ENCODE measurements around the gene RARS2.

DNA sequence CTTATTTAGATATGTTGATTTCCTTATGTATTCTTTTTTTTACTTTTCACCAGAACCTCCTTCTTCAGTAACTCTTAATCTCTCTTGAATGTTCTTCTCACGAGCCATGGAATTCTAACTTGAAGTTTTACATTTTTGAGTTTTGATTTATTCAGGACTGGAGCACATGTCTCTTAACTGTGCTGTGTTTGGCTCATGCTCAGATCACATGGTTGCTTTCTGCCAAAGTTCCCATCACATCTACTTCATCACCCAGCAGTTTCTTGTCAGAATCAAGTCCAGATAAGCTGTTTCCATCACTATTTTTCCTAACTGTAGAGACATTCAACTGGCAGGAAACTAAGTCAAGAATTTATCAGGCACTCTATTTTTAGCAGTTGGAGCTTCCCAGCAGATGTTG is 85.3 kb downstream of the RARS2 start:
- TF ChIP-seq POLR2AphosphoS5 (IDR thresholded peaks at IDR 0.05; ENCODE audit: low read depth, low read length) = no peak
- no peak for TF ChIP-seq POLR2A (IDR thresholded peaks at IDR 0.05; ENCODE audit: low read depth, low read length)
- no peak for TF ChIP-seq PAX5 (IDR thresholded peaks at IDR 0.05; ENCODE audit: insufficient read depth, low read length, severe bottlenecking)
- no peak for TF ChIP-seq TAF1 (IDR thresholded peaks at IDR 0.05; ENCODE audit: low read depth, low read length)
- no peak for TF ChIP-seq POU2F2 (IDR thresholded peaks at IDR 0.05; ENCODE audit: low read depth, low read length)
- no peak for TF ChIP-seq SPI1 (IDR thresholded peaks at IDR 0.05; ENCODE audit: low read depth, low read length)

Data from GM12891 (cell line).